Hematopoietic multipotent progenitor cell treated with erythropoietin and hydrocortisone succinate and interleukin-3 and kit ligand, for 6 days (in vitro differentiated cells): ENCODE measurements around the gene TMEM107.
"Not testable (repeated sequence)": the region's sequence is repeated elsewhere in the genome, so short reads cannot be mapped to it uniquely, and the experiment has no call there.

ENCODE experiments used
- DNase-seq: peaks from one replicate; pipeline ENCODE4 v3.0.0-alpha.2; 2015

TMEM107 gene

DNA sequence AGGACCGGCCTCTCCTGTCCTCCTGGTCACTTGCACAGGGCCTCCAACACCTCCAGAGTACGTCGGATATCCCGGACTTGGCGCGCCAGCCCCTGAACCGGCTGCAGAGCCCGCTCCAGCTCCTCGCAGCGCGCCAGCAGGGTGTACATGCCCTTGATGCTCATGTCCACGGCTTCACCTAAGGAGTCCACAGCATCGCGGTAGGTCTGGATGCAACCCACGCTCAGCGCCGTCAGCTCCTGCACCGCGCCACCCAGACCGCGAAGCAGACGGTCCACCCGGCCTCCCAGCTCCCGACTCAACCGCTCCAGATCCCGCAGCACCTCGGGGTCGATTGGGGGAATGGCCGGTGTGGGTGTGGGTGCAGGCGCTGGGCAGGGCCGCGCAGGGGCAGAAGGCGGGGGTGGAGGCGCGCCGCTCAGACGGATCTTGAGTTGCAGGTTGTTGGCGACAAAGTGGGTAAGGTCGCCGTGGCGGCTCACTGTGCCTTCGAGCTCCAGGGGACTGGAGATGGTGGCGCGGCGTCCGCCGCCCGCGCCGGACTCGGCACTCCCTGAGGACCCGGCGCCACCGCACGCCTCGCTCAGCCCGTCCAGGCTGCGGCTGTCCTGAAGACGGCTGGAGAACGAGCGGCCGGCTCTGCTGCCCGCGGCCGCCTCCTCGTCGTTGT lies 13.0 kb upstream of the TMEM107 start:
- peak; percentile 44 for DNase-seq

DNA sequence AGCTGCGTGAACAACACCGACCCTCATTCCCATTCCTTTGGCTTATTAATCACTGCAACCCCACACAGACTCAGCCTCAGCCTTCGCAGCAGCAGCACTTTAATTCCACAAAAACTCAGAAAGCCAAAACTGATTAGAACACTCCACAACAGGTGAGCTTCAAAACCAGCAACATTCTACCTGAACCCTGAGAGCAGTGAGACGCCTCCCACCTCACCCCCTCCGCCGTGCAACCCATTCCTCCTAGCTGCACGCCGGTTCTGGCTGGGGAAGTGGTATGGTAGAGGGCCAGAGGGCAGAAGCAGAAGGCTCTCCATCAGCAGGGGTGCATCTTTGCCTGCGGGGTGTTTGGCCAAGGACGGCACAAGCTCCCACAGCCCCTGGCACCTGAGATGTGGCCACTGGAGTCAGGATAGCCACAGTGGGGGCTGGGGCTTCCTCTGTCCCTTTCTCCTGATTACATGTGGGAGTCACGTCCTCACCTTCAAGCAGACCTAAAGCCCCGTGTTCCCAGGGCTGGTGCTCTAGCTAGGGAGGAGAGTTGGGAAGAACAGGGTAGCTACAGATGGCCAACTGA lies 12.2 kb upstream of the TMEM107 start:
- DNase-seq: no peak

DNA sequence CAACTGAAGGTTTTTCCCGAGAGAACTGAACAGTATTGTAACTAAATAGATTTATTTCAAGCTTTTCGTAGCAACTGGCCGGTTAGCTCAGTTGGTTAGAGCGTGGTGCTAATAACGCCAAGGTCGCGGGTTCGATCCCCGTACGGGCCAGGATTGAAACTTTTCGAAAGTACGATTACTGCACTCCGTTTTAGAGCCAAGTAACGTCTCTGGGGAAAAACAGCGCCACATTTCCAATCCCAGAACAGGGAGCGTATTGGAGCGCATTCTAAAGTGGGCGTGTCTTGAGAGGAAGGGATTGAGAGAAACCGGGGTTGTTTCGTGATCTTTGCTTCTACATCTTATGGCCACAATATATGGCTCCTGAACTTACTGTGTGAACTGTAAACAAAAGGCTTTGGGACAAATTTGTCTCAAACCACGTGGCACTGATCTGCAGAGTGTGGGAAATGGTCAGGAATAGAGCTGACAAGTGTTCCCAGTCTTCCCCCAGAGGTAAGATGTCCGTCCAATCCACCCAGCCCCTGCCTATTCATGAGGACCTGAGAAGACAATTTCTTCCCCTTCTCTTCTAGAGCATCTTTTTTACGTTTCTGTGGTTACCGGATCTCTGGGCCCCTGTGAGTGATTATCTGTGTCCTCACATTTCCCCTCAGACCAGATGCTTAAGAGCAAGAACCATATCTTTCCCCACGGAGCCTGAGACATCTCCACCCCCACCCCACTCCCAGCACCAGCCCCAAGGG lies 11.5 kb upstream of the TMEM107 start:
- peak; percentile 100 for DNase-seq

DNA sequence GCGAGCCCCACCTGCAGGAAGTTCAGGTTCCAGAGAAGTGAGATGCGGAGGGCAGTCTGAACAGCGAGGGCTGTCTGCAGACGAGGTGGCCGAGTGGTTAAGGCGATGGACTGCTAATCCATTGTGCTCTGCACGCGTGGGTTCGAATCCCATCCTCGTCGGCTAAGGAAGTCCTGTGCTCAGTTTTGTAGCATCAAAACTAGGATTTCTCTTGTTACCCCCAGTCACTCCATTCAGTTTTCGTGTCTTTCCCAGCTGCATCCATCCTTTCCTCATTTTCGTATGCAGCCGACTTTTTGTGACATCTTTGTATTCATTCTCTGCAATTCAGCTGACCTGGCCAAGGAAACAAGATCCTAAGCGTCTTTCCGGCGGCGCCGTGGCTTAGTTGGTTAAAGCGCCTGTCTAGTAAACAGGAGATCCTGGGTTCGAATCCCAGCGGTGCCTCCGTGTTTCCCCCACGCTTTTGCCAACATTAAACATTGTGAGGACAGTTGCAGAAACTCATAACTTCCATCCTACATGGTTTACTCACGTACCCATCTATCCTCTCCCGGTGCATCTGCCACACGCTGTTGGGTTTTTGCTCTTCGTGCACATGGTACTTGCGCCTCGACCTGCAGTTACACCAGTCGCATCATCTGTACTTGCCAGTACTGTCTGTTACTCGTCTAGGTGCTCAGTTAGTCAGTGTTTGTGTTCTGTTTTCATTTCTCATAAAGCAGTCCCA lies 10.8 kb upstream of the TMEM107 start:
- peak; percentile 94 for DNase-seq

DNA sequence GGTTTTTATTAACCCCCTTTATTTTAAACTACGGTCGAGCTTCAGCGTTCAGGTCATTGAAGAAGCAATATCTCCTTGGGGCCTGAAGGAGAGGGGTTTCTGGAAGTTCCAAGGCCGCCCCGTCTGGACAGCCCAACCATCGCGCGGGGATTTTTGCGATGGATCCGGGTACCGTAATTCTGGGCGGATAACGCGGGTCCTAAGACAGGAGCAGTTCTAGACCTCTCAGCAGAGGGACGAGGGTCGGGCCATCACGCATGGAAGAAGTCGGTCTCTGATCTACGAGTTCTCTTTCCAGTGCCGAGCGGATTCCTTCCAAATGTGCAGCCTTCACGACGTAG lies 10.2 kb upstream of the TMEM107 start:
- DNase-seq: no peak

DNA sequence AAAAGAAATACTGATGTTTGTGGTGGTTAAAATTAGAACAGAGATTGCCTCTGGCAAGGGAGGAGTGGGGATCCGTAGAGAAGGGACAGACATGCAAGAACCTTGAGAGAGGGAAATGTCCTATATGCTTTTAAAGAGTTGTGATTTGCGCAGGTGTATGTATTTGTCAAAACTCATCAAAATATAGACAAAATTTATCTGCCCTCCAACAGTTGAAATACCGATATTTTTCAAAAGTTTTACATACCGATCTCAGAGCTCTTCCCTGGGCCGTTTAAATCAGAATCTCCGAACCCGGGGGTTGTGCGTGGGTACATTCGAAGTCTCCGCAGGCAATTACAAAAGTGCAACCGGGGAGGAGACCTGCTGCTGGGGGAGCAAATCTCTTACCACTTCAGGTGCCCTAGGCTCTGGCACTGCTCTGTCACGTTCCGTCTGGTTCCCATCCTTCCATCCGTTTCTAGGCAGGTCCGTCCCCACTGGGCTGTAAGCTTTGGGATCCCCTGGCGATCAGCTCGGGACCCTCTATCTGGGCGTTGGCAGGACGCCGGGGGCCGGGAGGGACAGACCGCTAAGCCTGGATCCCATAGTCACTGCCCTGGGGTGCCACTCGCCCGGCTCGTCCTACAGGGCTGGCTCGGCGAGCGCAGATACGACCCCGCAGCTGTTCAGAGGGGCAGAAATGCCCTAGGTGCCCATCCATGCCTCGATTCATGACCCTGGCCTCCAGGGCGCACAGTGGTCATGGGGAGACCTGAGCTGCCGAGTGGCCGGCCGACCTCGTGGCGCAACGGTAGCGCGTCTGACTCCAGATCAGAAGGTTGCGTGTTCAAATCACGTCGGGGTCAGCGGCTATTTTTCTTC lies 9.6 kb upstream of the TMEM107 start:
- DNase-seq: peak; percentile 83

DNA sequence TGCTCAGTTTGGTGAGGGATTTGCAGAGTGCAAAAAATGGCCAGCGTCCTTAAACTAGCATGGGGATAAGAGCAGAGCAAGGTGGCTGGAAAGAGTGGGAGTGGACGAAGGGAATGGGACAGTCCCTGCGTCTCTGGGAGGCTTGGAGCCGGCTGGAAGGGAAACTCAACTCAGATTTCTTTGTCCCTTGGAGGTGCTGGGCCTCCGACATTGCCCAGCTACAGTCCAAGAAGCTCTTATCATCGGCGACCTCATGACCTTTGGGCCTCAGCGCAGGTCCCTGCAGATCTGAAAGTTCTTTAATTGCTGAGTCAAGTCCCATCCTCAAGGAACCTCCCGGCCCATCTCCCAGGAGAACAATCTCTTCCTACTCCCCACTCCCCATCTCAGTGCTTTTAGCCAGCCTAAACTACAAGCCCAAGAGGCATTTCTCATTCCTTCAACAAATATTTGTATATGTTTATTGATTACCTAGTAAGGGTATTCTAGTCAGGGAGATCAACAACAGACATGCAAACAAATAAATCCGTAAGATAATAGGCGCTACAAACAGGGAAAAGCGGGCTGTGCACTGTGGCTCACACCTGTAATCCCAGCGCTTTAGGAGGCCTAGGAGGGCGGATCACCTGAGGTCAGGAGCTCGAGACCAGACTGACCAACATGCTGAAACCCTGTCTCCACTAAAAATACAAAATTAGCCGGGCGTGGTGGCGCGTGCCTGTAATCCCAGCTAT lies 985 bp upstream of the TMEM107 start:
- DNase-seq: no peak

DNA sequence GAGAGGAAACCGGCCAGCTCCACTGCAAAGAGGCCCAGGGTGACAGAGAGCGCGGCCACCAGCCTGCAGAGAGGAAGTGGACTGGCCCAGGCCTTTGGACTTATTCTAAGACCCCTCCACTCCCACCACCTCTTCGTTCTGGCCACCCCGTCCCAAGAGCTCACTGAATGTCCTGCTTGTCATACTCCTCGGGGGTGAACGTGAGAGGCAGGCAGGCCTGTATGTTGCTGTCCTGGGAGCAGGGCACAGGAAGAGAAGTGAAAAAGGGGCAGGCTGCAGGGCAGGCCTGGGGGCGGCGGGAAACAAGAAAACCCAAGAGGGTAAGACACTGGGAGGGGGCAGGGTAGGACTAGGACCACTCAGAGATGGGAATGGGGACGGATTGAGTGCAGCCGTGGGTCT lies 384 bp downstream of the TMEM107 start:
- no peak for DNase-seq

DNA sequence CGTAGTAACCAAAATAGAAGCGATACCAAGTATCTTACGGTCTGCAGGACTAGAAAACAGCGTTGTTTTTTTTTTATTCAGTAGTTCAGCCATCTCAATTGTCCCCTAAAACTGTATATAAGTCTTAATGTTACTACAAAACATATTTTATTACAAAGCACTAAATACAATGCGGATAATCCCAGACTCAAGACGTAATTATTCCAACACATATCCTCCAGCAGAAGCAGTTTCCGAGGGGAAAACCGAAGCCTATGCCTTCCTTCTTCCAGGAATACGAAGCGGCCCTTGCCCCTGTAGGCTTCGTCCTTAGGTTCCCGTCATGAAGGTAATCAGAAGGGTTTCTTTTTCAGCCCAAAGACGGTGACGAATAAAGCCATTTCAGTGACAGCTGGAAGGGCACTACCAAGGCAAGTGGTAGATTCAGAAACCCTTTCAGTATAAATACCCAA lies 2.3 kb downstream of the TMEM107 start:
- DNase-seq: no peak

DNA sequence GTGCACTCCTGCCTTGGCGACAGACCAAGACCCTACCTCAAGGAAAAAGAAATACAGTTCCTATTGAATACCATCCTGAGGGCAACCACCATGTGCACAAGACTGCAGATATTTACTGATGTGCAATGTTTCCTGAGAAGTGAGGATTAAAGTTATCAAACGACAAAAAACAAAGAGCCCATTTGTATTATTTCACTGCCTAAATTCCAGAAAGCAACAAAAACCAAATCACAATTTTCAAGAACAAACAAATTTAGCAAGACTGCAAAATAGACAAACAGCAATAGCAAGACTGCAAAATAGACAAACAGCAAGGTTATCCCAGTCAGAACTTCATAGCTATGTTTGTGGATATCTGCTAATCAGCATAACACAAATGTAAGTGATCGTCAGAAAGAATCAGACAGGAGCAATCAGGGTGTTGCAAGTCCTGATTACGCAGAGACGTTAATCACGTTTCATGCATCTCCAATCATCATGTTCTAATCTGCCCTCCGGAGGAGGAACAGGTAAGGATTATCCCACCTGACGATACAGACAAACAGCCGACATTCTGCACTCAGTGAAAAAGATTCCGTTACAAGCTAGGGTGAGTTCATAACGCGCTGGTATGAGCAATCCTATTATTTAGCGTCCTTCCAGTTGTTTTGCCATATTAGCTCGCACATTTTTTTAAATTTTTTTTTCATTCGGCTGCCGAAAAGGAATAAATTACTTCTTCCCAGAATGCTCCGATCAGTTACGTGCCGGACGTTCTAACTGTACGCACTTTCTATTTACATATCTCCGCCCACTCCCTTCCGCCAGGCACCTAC lies 2.9 kb downstream of the TMEM107 start:
- DNase-seq: peak; percentile 98

DNA sequence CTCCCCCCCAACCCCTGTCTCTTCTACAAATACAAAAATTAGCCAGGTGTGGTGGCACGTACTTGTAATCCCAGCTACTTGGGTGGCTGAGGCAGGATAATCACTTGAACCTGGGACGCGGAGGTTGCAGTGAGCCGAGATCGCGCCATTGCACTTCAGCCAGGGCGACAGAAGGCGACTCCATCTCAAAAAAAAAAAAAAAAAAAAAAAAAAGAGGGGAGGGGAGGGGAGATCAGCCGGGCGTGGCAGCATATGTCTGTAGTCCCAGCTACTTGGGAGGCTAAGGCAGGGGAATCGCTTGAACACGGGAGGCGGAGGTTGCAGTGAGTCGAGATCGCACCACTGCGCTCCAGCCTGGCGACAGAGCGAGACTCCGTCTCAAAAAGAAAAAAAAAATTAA lies 6.0 kb downstream of the TMEM107 start:
- not testable (repeated sequence) for DNase-seq

DNA sequence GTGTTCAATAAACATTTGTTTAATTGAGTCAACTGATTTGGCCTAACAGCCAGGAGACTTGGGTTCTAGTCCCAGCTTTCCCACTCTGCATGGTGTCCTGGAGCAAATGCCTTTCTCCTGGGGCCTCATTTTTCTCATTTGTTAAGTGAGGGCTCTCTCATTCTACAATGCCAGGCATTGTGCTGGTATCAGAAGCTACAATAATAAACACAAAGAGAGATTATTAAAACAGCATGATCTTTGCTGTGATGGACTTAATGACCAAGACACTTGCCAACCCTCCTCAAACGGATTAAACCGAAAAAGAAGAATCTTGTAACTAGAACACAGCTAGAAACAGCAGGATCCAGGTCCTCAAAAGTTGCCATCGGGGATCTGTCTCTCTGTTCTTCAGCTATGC lies 8.7 kb downstream of the TMEM107 start:
- DNase-seq: no peak

DNA sequence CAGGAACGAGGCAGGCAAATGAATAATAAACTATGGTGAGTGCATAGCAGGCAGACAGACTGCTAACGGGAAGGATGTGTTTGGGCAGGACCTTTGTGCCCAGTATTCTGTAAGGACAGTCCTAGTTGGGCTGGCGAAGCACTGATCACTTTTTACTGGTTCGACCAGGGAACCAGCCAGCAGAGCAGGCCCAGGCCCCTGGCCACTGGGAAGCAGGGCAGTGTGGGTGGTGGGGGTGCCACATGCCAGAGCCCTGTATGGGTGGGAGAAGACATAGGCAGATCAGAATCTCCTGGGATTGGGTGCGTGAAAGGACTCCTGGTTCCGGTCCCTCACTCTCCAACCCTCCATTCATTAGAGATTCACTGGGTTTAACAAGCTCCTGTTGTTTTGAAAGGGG lies 9.4 kb downstream of the TMEM107 start:
- no peak for DNase-seq

DNA sequence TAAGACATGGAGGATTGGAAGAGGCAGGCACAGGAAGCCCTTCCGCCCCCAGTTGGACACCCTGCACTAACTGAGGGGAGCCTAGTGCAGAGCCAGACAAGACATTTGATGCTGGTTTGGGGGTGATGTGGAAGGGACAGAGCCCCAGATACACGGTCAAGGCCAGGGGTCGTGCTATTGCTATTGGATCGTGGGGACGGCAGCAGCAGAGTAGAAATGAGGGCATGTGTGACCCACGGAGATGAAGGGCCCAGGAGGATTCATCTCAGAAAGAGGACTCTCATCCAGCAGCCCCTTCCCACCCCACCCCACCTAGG lies 11.4 kb downstream of the TMEM107 start:
- DNase-seq: no peak

DNA sequence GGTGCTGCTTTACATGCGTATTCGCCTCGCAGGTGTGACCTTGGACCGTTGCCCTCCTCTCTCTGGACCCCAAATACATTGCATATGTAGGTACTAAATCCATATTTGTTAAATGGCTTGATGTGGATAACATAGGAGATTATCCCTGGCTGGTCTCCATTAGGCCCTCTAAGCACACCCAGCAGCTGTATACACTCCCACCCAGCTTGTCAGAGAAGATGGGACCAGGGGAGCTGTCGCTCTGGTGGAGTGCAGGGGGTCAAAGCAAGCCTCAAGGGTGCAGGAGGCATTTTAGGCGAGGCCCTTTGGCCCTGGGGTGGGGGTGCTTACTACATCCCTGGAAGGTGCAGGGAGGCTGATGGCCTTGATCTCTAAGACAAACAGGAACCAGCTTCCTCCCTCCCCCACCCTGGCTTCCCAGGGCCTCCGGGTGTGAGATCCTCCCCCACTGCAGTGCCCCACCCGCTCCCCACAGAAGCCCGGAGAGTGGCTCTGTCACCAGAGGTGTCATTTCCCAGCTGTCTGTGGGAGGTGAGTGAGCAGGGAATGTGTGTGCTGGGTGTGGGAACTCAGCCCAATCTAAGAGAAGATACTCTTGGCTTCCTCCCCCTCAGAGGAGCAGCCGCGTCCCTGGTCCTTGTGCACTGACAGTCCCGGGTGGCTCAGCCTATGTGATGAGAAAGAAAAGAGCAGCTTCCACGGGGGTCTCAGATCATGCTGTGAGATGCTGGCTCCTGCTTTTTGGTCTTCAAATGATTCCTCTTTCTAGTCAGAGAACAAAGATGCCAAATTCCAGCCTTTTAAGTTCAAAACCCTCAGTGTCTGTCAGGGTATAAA lies 12.0 kb downstream of the TMEM107 start:
- peak; percentile 83 for DNase-seq

DNA sequence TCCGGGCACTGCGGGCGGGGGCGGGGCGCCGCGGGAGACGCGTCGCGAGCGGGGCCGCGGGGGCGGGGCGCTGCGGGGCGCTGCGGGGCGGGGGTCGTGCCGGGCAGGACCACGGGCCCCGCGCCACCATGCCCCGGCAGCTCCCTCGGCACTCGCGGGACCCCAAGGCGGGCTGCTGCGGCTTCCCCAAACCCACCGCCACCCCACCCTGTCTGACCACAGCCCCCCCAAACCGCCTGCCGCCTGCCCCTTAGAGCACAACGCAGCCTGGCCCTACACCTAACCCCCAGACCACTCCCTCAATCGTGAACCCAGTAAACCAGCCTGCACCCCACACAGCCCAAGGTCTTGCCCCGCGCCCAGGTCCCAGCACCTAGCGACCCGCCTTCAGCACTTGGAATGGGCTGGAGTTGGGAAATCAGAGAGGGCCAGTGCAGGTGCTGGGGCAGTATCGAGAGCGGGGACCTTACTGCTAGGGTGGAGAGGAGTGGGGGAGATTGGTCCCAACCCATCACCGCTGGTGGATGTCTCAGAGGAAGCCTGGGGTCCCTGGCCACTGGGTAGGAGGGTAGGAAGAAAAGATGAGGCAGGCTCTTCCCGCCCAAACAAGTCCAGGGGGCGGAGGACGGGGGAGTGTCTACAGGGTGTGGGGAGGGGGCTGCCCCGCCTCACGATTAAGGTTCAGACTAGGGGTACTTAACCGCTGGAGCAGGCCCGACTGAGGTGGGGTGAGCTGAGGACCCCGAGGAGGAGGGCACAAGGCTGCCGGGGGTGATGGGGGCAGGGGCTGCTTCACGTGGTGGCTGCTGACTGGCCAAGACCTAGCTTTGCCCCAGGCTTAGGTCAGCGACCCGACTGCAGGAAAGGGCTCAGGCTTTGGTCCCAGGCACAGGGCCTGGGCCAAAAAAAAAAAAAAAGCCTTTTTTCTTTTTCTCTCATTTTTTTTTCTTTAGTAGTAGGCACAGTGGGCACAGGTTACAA lies 12.9 kb downstream of the TMEM107 start:
- no peak for DNase-seq

DNA sequence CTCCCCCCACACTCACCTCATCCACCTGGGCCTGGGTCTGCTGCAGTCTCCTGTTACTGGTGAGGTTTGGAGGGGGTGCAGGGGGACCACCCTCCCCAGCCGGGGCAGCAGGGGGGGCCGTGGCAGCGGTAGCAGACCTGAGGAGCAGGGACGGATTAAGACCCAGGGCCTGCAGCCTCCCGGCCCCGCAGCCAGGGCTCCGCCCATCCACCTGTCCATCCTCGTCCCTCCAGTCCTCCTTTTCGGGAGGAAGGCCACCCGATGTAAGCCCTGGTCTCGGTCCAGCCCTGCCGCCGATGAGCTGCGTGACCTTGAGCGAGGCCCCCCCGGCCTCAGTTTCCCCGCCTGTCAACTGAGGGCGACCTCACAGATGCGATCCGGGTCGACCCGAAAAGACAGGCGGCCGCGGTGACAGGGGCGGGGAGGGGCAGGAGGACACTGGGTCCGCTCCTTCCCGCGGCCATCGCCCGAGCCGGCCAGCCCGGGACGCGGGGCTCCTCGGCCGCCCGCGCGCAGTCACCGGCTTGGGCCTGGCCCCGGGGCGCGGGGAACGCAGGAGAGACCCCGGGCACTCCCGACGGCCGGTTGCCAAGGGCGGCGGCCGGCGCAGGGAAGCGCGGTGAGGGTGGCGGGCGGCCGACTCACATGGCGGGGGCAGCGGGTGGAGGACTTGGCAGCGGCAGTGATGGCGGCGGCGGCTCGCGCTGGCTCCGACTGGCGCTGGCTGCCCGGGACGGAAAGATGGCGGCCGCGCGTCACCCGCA lies 13.8 kb downstream of the TMEM107 start, which contains the start of gene VAMP2:
VAMP2 (minus strand) TSS at position 716 of the 764 bp plus-strand sequence; CDS start at position 647, 69 bp downstream.
- DNase-seq: peak; percentile 82
